K562 (cell line): Measurements from ENCODE around the gene PTPRF.

Source experiments
- ATF7 ChIP-seq: fragments of 450-650 bp; IDR thresholded peaks from 2 replicates; pipeline ENCODE4 v1.7.1; 2014; ENCODE audit warnings: mild to moderate bottlenecking, moderate library complexity
- CTCF ChIP-seq, 3 experiments: IDR thresholded peaks in 2 of 3; conservative IDR thresholded peaks in 1 of 3; 2 replicates each; pipeline ENCODE4 v1.5.1; 2011 to 2012; ENCODE audit warnings: low read length in 3 of 3, mild to moderate bottlenecking in 3 of 3, control low read depth in 2 of 3, improper control_type of control experiment in 1 of 3, inconsistent platforms in 1 of 3, low read depth in 1 of 3, mixed read lengths in 1 of 3, moderate library complexity in 1 of 3; ENCODE audit not compliant: insufficient read depth in 2 of 3
- PCBP2 ChIP-seq: fragments of 200-400 bp; formaldehyde crosslinking; IDR thresholded peaks from 2 replicates; pipeline ENCODE4 v1.6.1; 2018; ENCODE audit warnings: low read length, low read depth, mild to moderate bottlenecking, moderate library complexity; ENCODE audit not compliant: poor library complexity, severe bottlenecking
- POLR2A ChIP-seq: fragments of 450-650 bp; conservative IDR thresholded peaks from 2 replicates; pipeline ENCODE4 v1.6.1; 2016
- POLR3A ChIP-seq: IDR thresholded peaks from 2 replicates; pipeline ENCODE4 v1.6.1; 2011; ENCODE audit warnings: borderline replicate concordance, mild to moderate bottlenecking, moderate library complexity; ENCODE audit not compliant: insufficient read length, insufficient read depth; ENCODE audit errors: extremely low read depth
- ZNF707 ChIP-seq: fragments of 250-450 bp; sonication (Bioruptor Pico); conservative IDR thresholded peaks from 2 replicates; pipeline ENCODE4 v1.8.0; 2022; ENCODE audit warnings: inconsistent platforms, mild to moderate bottlenecking, moderate library complexity

DNA sequence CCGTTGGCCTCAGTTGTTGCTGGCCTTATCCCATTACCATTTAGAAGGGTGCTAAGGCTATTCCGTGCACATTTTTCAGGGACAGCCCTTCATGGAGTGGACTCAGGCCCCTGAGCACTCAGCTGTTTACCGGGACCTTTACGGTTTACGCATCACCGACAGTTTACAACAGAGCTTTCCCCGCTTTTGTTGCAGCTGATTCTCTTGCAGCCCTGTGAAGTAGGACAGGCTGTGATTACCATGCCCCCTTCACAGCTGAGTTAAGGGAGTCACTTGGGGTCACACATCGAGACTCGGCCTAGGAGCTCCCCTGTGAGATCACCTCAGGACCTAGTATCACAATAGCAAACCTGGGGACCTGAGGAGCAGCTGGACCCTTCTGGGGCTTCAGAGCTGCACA, 41.9 kb downstream of the PTPRF start:
- TF ChIP-seq POLR2A, result no peak
- TF ChIP-seq PCBP2, result no peak
- no peak for TF ChIP-seq ZNF707 (CRISPR knock-in tag)
- no peak for TF ChIP-seq CTCF (IDR thresholded peaks at IDR 0.05 in 2 of 3, conservative IDR thresholded peaks at IDR 0.05 in 1 of 3; ENCODE audit: insufficient read depth in 2 of 3, low read depth in 1 of 3, low read length in 3 of 3)
- TF ChIP-seq POLR3A, result no peak
- TF ChIP-seq ATF7, result no peak
